SK-N-SH treated with all-trans-retinoic acid at 6 μM for 48 hours (cell line): ENCODE measurements around the gene MYCN.

ENCODE experiments used
- ATAC-seq: fragments of 200-7000 bp; cut with Tn5 transposase; 3 replicates; pipeline ENCODE4 v1.9.1; 2020; ENCODE audit warnings: mild to moderate bottlenecking, moderate library complexity
- BACH2 ChIP-seq: fragments of 250-450 bp; sonication (Bioruptor Pico); IDR thresholded peaks from 2 replicates; pipeline ENCODE4 v1.9.0; 2021; ENCODE audit warnings: mild to moderate bottlenecking, borderline replicate concordance
- CREB5 ChIP-seq: fragments of 250-450 bp; sonication (Bioruptor Pico); IDR thresholded peaks from 2 replicates; pipeline ENCODE4 v1.5.1; 2020; ENCODE audit warnings: low read depth, mild to moderate bottlenecking, moderate library complexity
- CSDC2 ChIP-seq: fragments of 250-450 bp; sonication (Bioruptor Pico); IDR thresholded peaks from 2 replicates; pipeline ENCODE4 v1.5.0; 2020; ENCODE audit warnings: mild to moderate bottlenecking, moderate library complexity
- CSRNP3 ChIP-seq: fragments of 250-450 bp; sonication (Bioruptor Pico); IDR thresholded peaks from 2 replicates; pipeline ENCODE4 v1.5.1; 2021; ENCODE audit warnings: mild to moderate bottlenecking, moderate library complexity
- ESRRG ChIP-seq: fragments of 250-450 bp; sonication (Bioruptor Pico); IDR thresholded peaks from 2 replicates; pipeline ENCODE4 v1.6.1; 2021; ENCODE audit warnings: mild to moderate bottlenecking
- GLIS3 ChIP-seq: fragments of 250-450 bp; sonication (Bioruptor Pico); IDR thresholded peaks from 2 replicates; pipeline ENCODE4 v1.5.0; 2020; ENCODE audit warnings: mild to moderate bottlenecking, moderate library complexity
- ISL1 ChIP-seq: fragments of 250-450 bp; sonication (Bioruptor Pico); IDR thresholded peaks from 2 replicates; pipeline ENCODE4 v2.1.2; 2022; ENCODE audit warnings: mild to moderate bottlenecking, moderate library complexity
- PATZ1 ChIP-seq: fragments of 250-450 bp; sonication (Bioruptor Pico); IDR thresholded peaks from 2 replicates; pipeline ENCODE4 v1.8.0; 2020; ENCODE audit warnings: mild to moderate bottlenecking, moderate library complexity, borderline replicate concordance
- POU6F1 ChIP-seq: fragments of 250-450 bp; sonication (Bioruptor Pico); IDR thresholded peaks from 2 replicates; pipeline ENCODE4 v1.8.0; 2021; ENCODE audit warnings: low read depth, mild to moderate bottlenecking, moderate library complexity, borderline replicate concordance
- PPARA ChIP-seq: fragments of 250-450 bp; sonication (Bioruptor Pico); IDR thresholded peaks from 2 replicates; pipeline ENCODE4 v1.5.0; 2020; ENCODE audit warnings: mild to moderate bottlenecking, borderline replicate concordance
- RARB ChIP-seq: fragments of 250-450 bp; sonication (Bioruptor Pico); IDR thresholded peaks from 2 replicates; pipeline ENCODE4 v1.8.0; 2021; ENCODE audit warnings: mild to moderate bottlenecking, moderate library complexity
- SNAI2 ChIP-seq: fragments of 250-450 bp; sonication (Bioruptor Pico); IDR thresholded peaks from 2 replicates; pipeline ENCODE4 v1.5.0; 2020; ENCODE audit warnings: mild to moderate bottlenecking, moderate library complexity
- TCF4 ChIP-seq: fragments of 250-450 bp; sonication (Bioruptor Pico); IDR thresholded peaks from 2 replicates; pipeline ENCODE4 v1.8.0; 2021; ENCODE audit warnings: mild to moderate bottlenecking, moderate library complexity, borderline replicate concordance
- TOX ChIP-seq: fragments of 250-450 bp; sonication (Bioruptor Pico); IDR thresholded peaks from 2 replicates; pipeline ENCODE4 v1.8.0; 2021; ENCODE audit warnings: mild to moderate bottlenecking, moderate library complexity, borderline replicate concordance
- TSHZ2 ChIP-seq: fragments of 250-450 bp; sonication (Bioruptor Pico); IDR thresholded peaks from 2 replicates; pipeline ENCODE4 v1.5.0; 2020; ENCODE audit warnings: mild to moderate bottlenecking, moderate library complexity
- ZC3H10 ChIP-seq: fragments of 250-450 bp; sonication (Bioruptor Pico); IDR thresholded peaks from 2 replicates; pipeline ENCODE4 v1.5.1; 2021; ENCODE audit warnings: mild to moderate bottlenecking, moderate library complexity
- ZFP3 ChIP-seq: fragments of 250-450 bp; sonication (Bioruptor Pico); IDR thresholded peaks from 2 replicates; pipeline ENCODE4 v1.5.0; 2020; ENCODE audit warnings: mild to moderate bottlenecking, moderate library complexity
- ZFP30 ChIP-seq: fragments of 450-650 bp; formaldehyde crosslinking; IDR thresholded peaks from 2 replicates; pipeline ENCODE4 v1.5.0; 2022; ENCODE audit warnings: mild to moderate bottlenecking, moderate library complexity
- ZNF565 ChIP-seq: fragments of 450-650 bp; formaldehyde crosslinking; conservative IDR thresholded peaks from 2 replicates; pipeline ENCODE4 v1.5.0; 2020; ENCODE audit warnings: low read depth, mild to moderate bottlenecking, moderate library complexity
- ZNF70 ChIP-seq: fragments of 450-650 bp; formaldehyde crosslinking; IDR thresholded peaks from 2 replicates; pipeline ENCODE4 v1.5.0; 2020; ENCODE audit warnings: mild to moderate bottlenecking, moderate library complexity
- ZNF8 ChIP-seq: fragments of 450-650 bp; formaldehyde crosslinking; IDR thresholded peaks from 2 replicates; pipeline ENCODE4 v1.5.0; 2020; ENCODE audit warnings: mild to moderate bottlenecking, moderate library complexity

The MYCN gene

GRCh38 chr2:15956751-15957736 is 16.7 kb downstream of the MYCN start:
- ATAC-seq: no peak
- no peak for TF ChIP-seq ZNF70 (CRISPR knock-in tag)
- no peak for TF ChIP-seq RARB (CRISPR knock-in tag)
- no peak for TF ChIP-seq CSDC2
- no peak for TF ChIP-seq TOX (CRISPR knock-in tag)
- TF ChIP-seq ZNF565: no peak
- no peak for TF ChIP-seq ISL1
- TF ChIP-seq POU6F1 (CRISPR knock-in tag): no peak
- TF ChIP-seq CSRNP3: no peak
- no peak for TF ChIP-seq ESRRG (CRISPR knock-in tag)
- TF ChIP-seq CREB5 (CRISPR knock-in tag): no peak
- TF ChIP-seq ZNF8 (CRISPR knock-in tag): no peak

GRCh38 chr2:15957881-15958713 is 17.7 kb downstream of the MYCN start:
- ATAC-seq: no peak
- TF ChIP-seq RARB (CRISPR knock-in tag) (no peak), ISL1 (no peak), ZNF70 (CRISPR knock-in tag) (no peak), BACH2 (no peak), ZNF8 (CRISPR knock-in tag) (no peak), ZC3H10 (CRISPR knock-in tag) (no peak), PPARA (no peak), TOX (CRISPR knock-in tag) (no peak), CSDC2 (no peak), PATZ1 (CRISPR knock-in tag) (no peak), TSHZ2 (CRISPR knock-in tag) (no peak), ZFP3 (CRISPR knock-in tag) (no peak), ZFP30 (no peak), ESRRG (CRISPR knock-in tag) (no peak), SNAI2 (CRISPR knock-in tag) (no peak), TCF4 (CRISPR knock-in tag) (no peak), ZNF565 (no peak), CSRNP3 (no peak), CREB5 (CRISPR knock-in tag) (no peak), GLIS3 (no peak)
